OCI-LY7 (cell line): ENCODE data around the gene BRPF3.

Source experiments
- EZH2phosphoT487 ChIP-seq: fragments of 200-600 bp; sonication (generic); IDR thresholded peaks from 2 replicates; pipeline ENCODE4 v1.6.1; 2018; ENCODE audit warnings: low read depth, borderline replicate concordance, mild to moderate bottlenecking, mixed run types, antibody characterized with exemption, low read length, moderate library complexity, mixed read lengths
- TF ChIP-seq, protein P1 (sequence below): fragments of 200-600 bp; sonication (generic); conservative IDR thresholded peaks from 2 replicates; pipeline ENCODE4 v1.5.1; 2014; ENCODE audit warnings: mild to moderate bottlenecking, antibody characterized with exemption, low read length, moderate library complexity, mixed read lengths

DNA sequence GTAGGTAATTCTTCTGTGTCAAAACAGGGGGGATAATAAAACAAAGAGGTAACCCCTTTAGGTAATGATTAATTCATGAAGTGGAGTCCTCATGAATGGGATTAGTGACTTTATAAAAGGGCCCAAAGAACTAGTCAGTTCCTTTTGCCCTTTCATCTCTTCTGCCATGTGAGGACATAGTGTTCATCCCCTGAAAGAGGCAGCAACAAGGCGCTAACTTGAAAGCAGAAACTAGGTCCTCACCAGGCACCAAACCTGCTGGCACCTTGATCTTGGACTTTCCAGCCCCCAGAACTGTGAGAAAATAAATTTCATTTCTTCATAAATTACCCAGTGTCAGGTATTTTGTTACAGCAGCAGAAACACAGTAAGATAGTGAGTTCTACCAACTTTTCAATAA lies 16.4 kb upstream of the BRPF3 start:
- TF ChIP-seq, protein P1, sequence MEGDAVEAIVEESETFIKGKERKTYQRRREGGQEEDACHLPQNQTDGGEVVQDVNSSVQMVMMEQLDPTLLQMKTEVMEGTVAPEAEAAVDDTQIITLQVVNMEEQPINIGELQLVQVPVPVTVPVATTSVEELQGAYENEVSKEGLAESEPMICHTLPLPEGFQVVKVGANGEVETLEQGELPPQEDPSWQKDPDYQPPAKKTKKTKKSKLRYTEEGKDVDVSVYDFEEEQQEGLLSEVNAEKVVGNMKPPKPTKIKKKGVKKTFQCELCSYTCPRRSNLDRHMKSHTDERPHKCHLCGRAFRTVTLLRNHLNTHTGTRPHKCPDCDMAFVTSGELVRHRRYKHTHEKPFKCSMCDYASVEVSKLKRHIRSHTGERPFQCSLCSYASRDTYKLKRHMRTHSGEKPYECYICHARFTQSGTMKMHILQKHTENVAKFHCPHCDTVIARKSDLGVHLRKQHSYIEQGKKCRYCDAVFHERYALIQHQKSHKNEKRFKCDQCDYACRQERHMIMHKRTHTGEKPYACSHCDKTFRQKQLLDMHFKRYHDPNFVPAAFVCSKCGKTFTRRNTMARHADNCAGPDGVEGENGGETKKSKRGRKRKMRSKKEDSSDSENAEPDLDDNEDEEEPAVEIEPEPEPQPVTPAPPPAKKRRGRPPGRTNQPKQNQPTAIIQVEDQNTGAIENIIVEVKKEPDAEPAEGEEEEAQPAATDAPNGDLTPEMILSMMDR, result no peak
- TF ChIP-seq EZH2phosphoT487, result no peak
